ENCODE data around the gene PDE4D.

PDE4D gene

GRCh38 chr5:58972301-58972700 lies 921.2 kb downstream of the PDE4D start:
- TF ChIP-seq POU6F1 (CRISPR knock-in tag; IDR thresholded peaks at IDR 0.05; ENCODE audit: borderline replicate concordance, low read depth) (no peak), SNAI2 (CRISPR knock-in tag; IDR thresholded peaks at IDR 0.05) (no peak), ISL1 (CRISPR knock-in tag; IDR thresholded peaks at IDR 0.05) (no peak), TSHZ2 (CRISPR knock-in tag; IDR thresholded peaks at IDR 0.05) (no peak), TOX (CRISPR knock-in tag; IDR thresholded peaks at IDR 0.05; ENCODE audit: borderline replicate concordance) (no peak), ARNTL (CRISPR knock-in tag; IDR thresholded peaks at IDR 0.05; ENCODE audit: borderline replicate concordance, low read depth) (no peak), CSRNP3 (CRISPR knock-in tag; IDR thresholded peaks at IDR 0.05) (no peak)
- ATAC-seq, result no peak

- no peak for ATAC-seq
- no peak for TF ChIP-seq CSDC2 (CRISPR knock-in tag; IDR thresholded peaks at IDR 0.05)
- no peak for TF ChIP-seq ZNF8 (CRISPR knock-in tag; IDR thresholded peaks at IDR 0.05)
- no peak for TF ChIP-seq TSHZ2 (CRISPR knock-in tag; IDR thresholded peaks at IDR 0.05)
- TF ChIP-seq CREB5 (CRISPR knock-in tag; IDR thresholded peaks at IDR 0.05; ENCODE audit: low read depth), result no peak
- TF ChIP-seq ZFP3 (CRISPR knock-in tag; IDR thresholded peaks at IDR 0.05), result no peak
- no peak for TF ChIP-seq POU6F1 (CRISPR knock-in tag; IDR thresholded peaks at IDR 0.05; ENCODE audit: borderline replicate concordance, low read depth)
- TF ChIP-seq ZFP30 (CRISPR knock-in tag; IDR thresholded peaks at IDR 0.05), result no peak
- TF ChIP-seq BACH2 (CRISPR knock-in tag; IDR thresholded peaks at IDR 0.05; ENCODE audit: borderline replicate concordance), result no peak
Observed at GRCh38 chr5:58970766-58971165, 922.8 kb downstream of the PDE4D start.

- TF ChIP-seq ZNF565 (CRISPR knock-in tag; conservative IDR thresholded peaks at IDR 0.05; ENCODE audit: low read depth) (no peak), BACH2 (CRISPR knock-in tag; IDR thresholded peaks at IDR 0.05; ENCODE audit: borderline replicate concordance) (no peak), OSR1 (CRISPR knock-in tag; IDR thresholded peaks at IDR 0.05) (no peak), ZNF70 (CRISPR knock-in tag; IDR thresholded peaks at IDR 0.05) (no peak), GLIS3 (CRISPR knock-in tag; IDR thresholded peaks at IDR 0.05) (no peak), POU6F1 (CRISPR knock-in tag; IDR thresholded peaks at IDR 0.05; ENCODE audit: borderline replicate concordance, low read depth) (no peak)
- no peak for ATAC-seq
Observed at GRCh38 chr5:58969795-58970194, 923.7 kb downstream of the PDE4D start.

Data from SK-N-SH treated with all-trans-retinoic acid at 6 μM for 48 hours (cell line).